Liver (tissue), 9 donors: Measurements from ENCODE around the gene HRH2. TPM values are rescaled to one million over a fixed set of nuclear protein-coding genes. Genes with fewer than 3 reads are reported as not detected.
"Not testable (repeated sequence)": the region's sequence is repeated elsewhere in the genome, so short reads cannot be mapped to it uniquely, and the experiment has no call there.

Experiments used
- DNase-seq: peaks from one replicate; pipeline ENCODE4 v3.0.0-alpha.2; 2017; ENCODE audit warnings: low spot score
- H3K27ac ChIP-seq, 2 donors: one replicate each; pipeline ENCODE4 v1.7.0; 2013; ENCODE audit warnings: inconsistent platforms in 2 of 2, low read length in 2 of 2, control low read depth in 1 of 2, low read depth in 1 of 2, mild to moderate bottlenecking in 1 of 2
- H3K27me3 ChIP-seq, 4 donors: one replicate each; pipeline versions ENCODE4 v1.6.1 to v1.7.0; 2013; ENCODE audit warnings: low read length in 3 of 4, inconsistent platforms in 1 of 4, mild to moderate bottlenecking in 1 of 4, moderate library complexity in 1 of 4; ENCODE audit not compliant: control insufficient read depth in 4 of 4, insufficient read depth in 4 of 4
- H3K36me3 ChIP-seq, 4 donors: one replicate each; pipeline versions ENCODE4 v1.6.1 to v1.7.0; 2013; ENCODE audit warnings: low read length in 3 of 4, mild to moderate bottlenecking in 3 of 4, low read depth in 1 of 4, moderate library complexity in 1 of 4; ENCODE audit not compliant: control insufficient read depth in 4 of 4, insufficient read depth in 3 of 4
- H3K4me1 ChIP-seq, 4 donors: one replicate each; pipeline versions ENCODE4 v1.6.1 to v1.7.0; 2013; ENCODE audit warnings: low read length in 3 of 4, mild to moderate bottlenecking in 3 of 4, moderate library complexity in 1 of 4; ENCODE audit not compliant: control insufficient read depth in 4 of 4, insufficient read depth in 4 of 4
- H3K4me3 ChIP-seq, 3 donors: one replicate each; pipeline versions ENCODE4 v1.6.1 to v1.7.0; 2013; ENCODE audit warnings: low read length in 3 of 3, control low read depth in 1 of 3, low read depth in 1 of 3, mild to moderate bottlenecking in 1 of 3
- H3K9ac ChIP-seq, 2 donors: one replicate each; pipeline ENCODE4 v1.7.0; 2013; ENCODE audit warnings: low read length in 2 of 2, mild to moderate bottlenecking in 2 of 2, moderate library complexity in 2 of 2, control low read depth in 1 of 2, low read depth in 1 of 2
- H3K9me3 ChIP-seq, 4 donors: one replicate each; pipeline versions ENCODE4 v1.6.1 to v1.7.0; 2013; ENCODE audit warnings: low read length in 3 of 4; ENCODE audit not compliant: control insufficient read depth in 4 of 4
- ATF3 ChIP-seq: IDR thresholded peaks from 2 replicates; pipeline ENCODE4 v1.6.1; 2016; ENCODE audit warnings: antibody characterized with exemption
- CTCF ChIP-seq: fragments of 150-350 bp; IDR thresholded peaks from 2 replicates; pipeline ENCODE4 v1.5.1; 2017; ENCODE audit warnings: improper control_type of control experiment, low read depth, low read length; ENCODE audit not compliant: missing input control
- EGR1 ChIP-seq, 2 donors: IDR thresholded peaks; 2 replicates each; pipeline ENCODE4 v1.6.1; 2016 to 2018; ENCODE audit warnings: antibody characterized with exemption in 2 of 2, low read depth in 2 of 2
- FOXA1 ChIP-seq: IDR thresholded peaks from 2 replicates; pipeline ENCODE4 v1.6.1; 2016; ENCODE audit warnings: antibody characterized with exemption
- FOXA2 ChIP-seq: IDR thresholded peaks from 2 replicates; pipeline ENCODE4 v1.6.1; 2016; ENCODE audit warnings: antibody characterized with exemption
- GABPA ChIP-seq, 2 donors: IDR thresholded peaks in 1 of 2; conservative IDR thresholded peaks in 1 of 2; 2 replicates each; pipeline ENCODE4 v1.6.1; 2016; ENCODE audit warnings: antibody characterized with exemption in 2 of 2, mild to moderate bottlenecking in 1 of 2, moderate library complexity in 1 of 2
- HNF4A ChIP-seq, 2 donors: conservative IDR thresholded peaks; 2 replicates each; pipeline ENCODE4 v1.6.1; 2016; ENCODE audit warnings: antibody characterized with exemption in 2 of 2, mild to moderate bottlenecking in 2 of 2
- HNF4G ChIP-seq: IDR thresholded peaks from 2 replicates; pipeline ENCODE4 v1.6.1; 2016; ENCODE audit warnings: antibody characterized with exemption
- JUND ChIP-seq, 2 donors: IDR thresholded peaks; 2 replicates each; pipeline ENCODE4 v1.6.1; 2016; ENCODE audit warnings: antibody characterized with exemption in 2 of 2
- MAX ChIP-seq: IDR thresholded peaks from 2 replicates; pipeline ENCODE4 v1.6.1; 2016; ENCODE audit warnings: antibody characterized with exemption
- NR2F2 ChIP-seq: IDR thresholded peaks from 2 replicates; pipeline ENCODE4 v1.6.1; 2016; ENCODE audit warnings: antibody characterized with exemption
- RAD21 ChIP-seq, 2 donors: IDR thresholded peaks; 2 replicates each; pipeline ENCODE4 v1.6.1; 2016; ENCODE audit warnings: antibody characterized with exemption in 2 of 2, mild to moderate bottlenecking in 2 of 2
- REST ChIP-seq: IDR thresholded peaks from 2 replicates; pipeline ENCODE4 v1.6.1; 2016; ENCODE audit warnings: antibody characterized with exemption, mild to moderate bottlenecking
- RXRA ChIP-seq, 2 donors: IDR thresholded peaks; 2 replicates each; pipeline ENCODE4 v1.6.1; 2017 to 2018; ENCODE audit warnings: antibody characterized with exemption in 2 of 2, mild to moderate bottlenecking in 1 of 2
- SP1 ChIP-seq: IDR thresholded peaks from 2 replicates; pipeline ENCODE4 v1.6.1; 2018; ENCODE audit warnings: antibody characterized with exemption, mild to moderate bottlenecking
- TAF1 ChIP-seq: conservative IDR thresholded peaks from 2 replicates; pipeline ENCODE4 v1.6.1; 2016; ENCODE audit warnings: antibody characterized with exemption, mild to moderate bottlenecking
- YY1 ChIP-seq: IDR thresholded peaks from 2 replicates; pipeline ENCODE4 v1.6.1; 2016; ENCODE audit warnings: antibody characterized with exemption, mild to moderate bottlenecking
- ZBTB33 ChIP-seq: IDR thresholded peaks from 2 replicates; pipeline ENCODE4 v1.6.1; 2016; ENCODE audit warnings: antibody characterized with exemption
- WGBS: extraction: QIAGEN DNeasy Blood & Tissue Kit; methylation state at CpG from one replicate; pipeline ENCODE4 v1.1.7; 2013; 5-methylcytosine and 5-hydroxymethylcytosine counted together
- polyA plus RNA-seq, 2 donors: library from polyadenylated mRNA; stranded (reverse) in 1 of 2; unstranded in 1 of 2; fragments of 200-250 nt in 1 of 2; fragments of >200 nt in 1 of 2; fragmentation: Nextera tagmentation in 1 of 2; extraction: Ambion mirVana in 1 of 2; gene quantifications; one replicate each; pipeline versions ENCODE4 v1.2.1 to v1.2.3, GENCODE V29; 2013 to 2015
- total RNA-seq, 2 donors: library from RNA; depleted of rRNA; stranded (reverse); fragments of >200 nt; gene quantifications; one replicate each; pipeline ENCODE4 v1.2.3, GENCODE V29; 2014
- donor health status: healthy.
- donor health status: healthy.
- donor health status: healthy.
- donor health status: healthy.
- donor health status: healthy.

Gene HRH2
- total and polyA plus RNA-seq, 4 donors = 0.44 to 2.6 (median 1.3) TPM

GRCh38 chr5:175752826-175753535 is 95.1 kb downstream of the HRH2 start:
- DNase-seq = no peak
- Histone ChIP-seq H3K4me1 (no peaks in the 10 kb centered on the region), H3K9me3 (peaks cover 0 to 1% (median 0%) of the 10 kb centered on the region in 4 donors), H3K27me3 (peaks cover 0 to 5% (median under 1%) of the 10 kb centered on the region in 4 donors), H3K27ac (no peak overlapping the region), H3K4me3 (no peak overlapping the region), H3K9ac (no peak overlapping the region), H3K36me3 (no peaks in the 10 kb centered on the region)
- WGBS = 60% methylated on average over 10 of the region's 10 CpGs
- TF ChIP-seq JUND (IDR thresholded peaks at IDR 0.05) (no peak), EGR1 (IDR thresholded peaks at IDR 0.05; ENCODE audit: low read depth in 2 of 2) (no peak), HNF4G (no peak), FOXA2 (no peak), RAD21 (IDR thresholded peaks at IDR 0.05) (no peak), MAX (no peak)

- TF ChIP-seq TAF1 = no peak
- no peak for TF ChIP-seq ATF3
- no peak for TF ChIP-seq RAD21 (IDR thresholded peaks at IDR 0.05)
- no peak for TF ChIP-seq HNF4G
- TF ChIP-seq GABPA (IDR thresholded peaks at IDR 0.05 in 1 of 2, conservative IDR thresholded peaks at IDR 0.05 in 1 of 2) = no peak
- no peak for TF ChIP-seq NR2F2
- TF ChIP-seq JUND (IDR thresholded peaks at IDR 0.05) = no peak
- TF ChIP-seq YY1 = no peak
- no peak for TF ChIP-seq EGR1 (IDR thresholded peaks at IDR 0.05; ENCODE audit: low read depth in 2 of 2)
- no peak for TF ChIP-seq FOXA1
- TF ChIP-seq REST = no peak
- no peak for TF ChIP-seq ZBTB33
- TF ChIP-seq MAX = no peak
- TF ChIP-seq FOXA2 = no peak
- no peak for TF ChIP-seq HNF4A (conservative IDR thresholded peaks at IDR 0.05)
- no peak for TF ChIP-seq SP1
- no peak for TF ChIP-seq RXRA (IDR thresholded peaks at IDR 0.05)
- no peak for TF ChIP-seq CTCF
- Histone ChIP-seq H3K9me3 (peaks cover 0 to 1% (median 0%) of the 10 kb centered on the region in 4 donors), H3K36me3 (no peaks in the 10 kb centered on the region), H3K9ac (no peak overlapping the region), H3K27ac (no peak overlapping the region), H3K27me3 (peaks cover 0 to 5% (median under 1%) of the 10 kb centered on the region in 4 donors), H3K4me1 (no peaks in the 10 kb centered on the region), H3K4me3 (no peak overlapping the region)
- DNase-seq = no peak
- WGBS = 70% methylated on average over 19 of the region's 19 CpGs
Observed at GRCh38 chr5:175753536-175754402, 95.9 kb downstream of the HRH2 start.

GRCh38 chr5:175759991-175760390 is 102.1 kb downstream of the HRH2 start:
- 45% methylated on average over 1 of the region's 1 CpG for WGBS

More at GRCh38 chr5:175759991-175760390, 102.1 kb downstream of the HRH2 start:
- not testable (repeated sequence) for H3K9me3 ChIP-seq, H3K27me3 ChIP-seq, H3K4me1 ChIP-seq, DNase-seq, H3K9ac ChIP-seq, H3K27ac ChIP-seq, H3K36me3 ChIP-seq, H3K4me3 ChIP-seq
